Forelimb muscle (tissue), 1 donor: ENCODE measurements around the gene PIBF1. TPM values are rescaled to one million over a fixed set of nuclear protein-coding genes. Genes with fewer than 3 reads are reported as not detected.

Experiments
- DNase-seq: peaks from one replicate; pipeline ENCODE4 v3.0.0-alpha.2; 2013; ENCODE audit warnings: low read depth
- polyA plus RNA-seq: library from polyadenylated mRNA; unstranded; fragments of 120-200 nt; gene quantifications from one replicate; pipeline ENCODE4 v1.2.1, GENCODE V29; 2013; ENCODE audit not compliant: insufficient read length

The PIBF1 gene
- polyA plus RNA-seq, 1 donor, result 24.2 TPM

GRCh38 chr13:73058736-73059459, 277.0 kb downstream of the PIBF1 start, which contains the start of gene KLF5:
KLF5 (plus strand) TSS chr13:73059005; CDS start chr13:73059328, 323 bp downstream.
- DNase-seq, result peak; percentile 68

GRCh38 chr13:73059460-73060250, 277.7 kb downstream of the PIBF1 start:
- no peak for DNase-seq

- DNase-seq, result peak; percentile 39
These were observed 278.6 kb downstream of the PIBF1 start for GRCh38 chr13:73060251-73061160.

- no peak for DNase-seq
These were observed 279.5 kb downstream of the PIBF1 start for GRCh38 chr13:73061473-73061872.

- no peak for DNase-seq
These were observed 279.9 kb downstream of the PIBF1 start for GRCh38 chr13:73061876-73062275.

GRCh38 chr13:73062468-73062867, 280.5 kb downstream of the PIBF1 start:
- DNase-seq, result no peak

- DNase-seq, result no peak
These were observed 281.2 kb downstream of the PIBF1 start for GRCh38 chr13:73063166-73063565.

- no peak for DNase-seq
These were observed 283.1 kb downstream of the PIBF1 start for GRCh38 chr13:73065036-73065435.

GRCh38 chr13:73065665-73066340, 283.9 kb downstream of the PIBF1 start:
- DNase-seq, result no peak

Other genes with a start within 250 kb of the PIBF1 start
- 26.1 TPM for gene MZT1, start 54.5 kb upstream of the PIBF1 start, polyA plus RNA-seq
- 2.9 TPM for gene BORA, start 54.2 kb upstream of the PIBF1 start, polyA plus RNA-seq
- 15.3 TPM for gene DIS3, start 233 bp upstream of the PIBF1 start, polyA plus RNA-seq